ENCODE measurements around the gene PRDM11.
"Not testable (repeated sequence)": the region's sequence is repeated elsewhere in the genome, so short reads cannot be mapped to it uniquely, and the experiment has no call there.

PRDM11 gene

DNA sequence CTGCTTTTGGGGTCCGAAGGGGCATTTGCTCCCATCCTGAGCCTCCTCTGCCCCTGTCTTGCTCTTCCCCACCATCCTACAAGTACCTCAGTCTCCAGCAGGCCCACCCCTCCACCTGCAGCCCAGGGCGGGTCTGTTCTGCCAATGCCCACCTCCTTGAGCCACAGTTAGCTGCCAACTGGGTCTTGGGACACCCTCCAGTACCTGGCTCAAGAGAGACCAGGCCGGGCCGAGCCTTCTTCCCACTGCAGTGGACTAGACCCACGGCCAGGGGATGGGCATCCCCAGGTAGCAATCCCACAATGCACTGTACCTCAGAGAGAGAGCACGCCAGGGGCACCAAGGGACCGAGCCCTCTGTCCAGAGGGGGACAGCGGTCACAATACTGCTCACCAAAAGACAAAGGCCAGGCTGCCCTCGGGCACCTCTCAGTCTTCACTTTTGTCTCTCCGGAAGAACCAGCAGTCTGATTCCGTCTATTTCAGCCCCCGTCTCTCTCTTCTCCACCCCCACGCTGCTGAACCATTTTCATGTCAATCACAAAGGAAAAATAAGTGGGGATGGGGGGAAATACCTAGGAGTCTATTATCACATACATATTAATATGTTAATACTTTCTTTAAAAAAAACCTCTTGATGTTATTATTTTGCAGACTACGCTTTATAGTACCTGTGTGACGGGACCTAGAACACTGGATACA, 88.0 kb downstream of the PRDM11 start:
- DNase-seq (ENCODE audit: low spot score) = no peak

DNA sequence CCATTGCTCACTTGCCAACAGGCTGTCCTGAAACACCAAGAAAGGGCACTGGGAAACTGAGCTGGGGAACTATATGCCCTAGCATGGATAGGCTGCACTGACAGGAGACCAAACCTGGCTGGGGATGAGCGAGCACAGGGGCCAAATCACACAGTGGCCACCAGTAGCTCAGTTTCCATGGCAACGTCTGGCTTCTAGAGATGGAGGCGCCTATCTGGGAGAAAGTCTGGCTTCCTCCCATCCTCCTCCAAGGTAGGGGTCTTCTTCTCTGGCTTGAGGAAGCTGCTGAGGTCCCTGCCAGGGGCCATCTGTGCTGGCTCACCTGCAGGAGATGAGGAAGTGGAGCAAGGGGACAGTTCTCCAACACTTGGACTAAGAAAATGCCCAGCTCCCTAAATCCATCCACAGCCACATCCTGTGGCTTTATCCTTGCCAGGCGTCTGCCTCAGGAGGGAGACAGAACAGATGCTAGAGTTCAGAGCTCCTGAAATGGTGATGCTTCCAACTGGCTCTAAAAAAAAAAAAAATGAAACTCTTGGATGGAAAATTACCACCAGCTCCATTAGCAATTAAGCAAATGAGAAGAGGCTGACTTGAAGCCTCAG, 91.4 kb downstream of the PRDM11 start:
- no peak for DNase-seq (ENCODE audit: low spot score)

DNA sequence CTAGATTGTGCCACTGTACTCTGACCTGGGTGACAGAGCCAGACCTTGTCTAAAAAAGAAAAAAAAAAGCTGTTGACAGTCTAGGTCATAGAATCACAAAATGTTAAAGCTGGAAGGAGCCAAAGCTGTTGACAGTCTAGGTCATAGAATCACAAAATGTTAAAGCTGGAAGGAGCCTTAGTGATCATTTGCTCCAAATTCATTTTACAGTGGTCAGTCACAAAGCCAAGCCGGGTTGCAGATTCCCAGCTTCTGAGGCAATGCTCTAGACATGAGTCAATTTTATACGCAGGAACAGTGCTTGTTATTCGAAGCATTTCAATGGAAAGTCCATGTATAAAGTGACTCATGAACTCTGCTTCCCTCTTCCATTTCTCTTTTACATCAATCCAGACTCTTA, 92.3 kb downstream of the PRDM11 start:
- DNase-seq (ENCODE audit: low spot score) = no peak

DNA sequence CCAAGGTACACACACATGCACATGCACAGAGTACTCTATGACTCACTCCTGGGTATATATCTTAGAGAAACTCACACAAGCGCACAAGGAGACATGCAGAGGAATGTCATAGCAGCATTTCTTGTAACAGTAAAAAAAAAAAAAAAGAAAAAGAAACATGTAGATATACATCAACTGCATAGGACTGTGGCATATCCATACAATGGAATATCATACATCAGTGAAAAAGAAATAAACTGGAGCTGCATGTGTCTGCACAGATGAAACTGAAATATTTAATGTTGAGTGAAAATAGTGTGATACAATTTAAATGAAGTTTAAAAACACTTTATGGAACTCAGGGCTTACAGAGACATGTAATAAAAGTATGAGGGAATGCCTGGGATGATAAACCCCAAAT, 93.3 kb downstream of the PRDM11 start:
- DNase-seq (ENCODE audit: low spot score) = no peak

DNA sequence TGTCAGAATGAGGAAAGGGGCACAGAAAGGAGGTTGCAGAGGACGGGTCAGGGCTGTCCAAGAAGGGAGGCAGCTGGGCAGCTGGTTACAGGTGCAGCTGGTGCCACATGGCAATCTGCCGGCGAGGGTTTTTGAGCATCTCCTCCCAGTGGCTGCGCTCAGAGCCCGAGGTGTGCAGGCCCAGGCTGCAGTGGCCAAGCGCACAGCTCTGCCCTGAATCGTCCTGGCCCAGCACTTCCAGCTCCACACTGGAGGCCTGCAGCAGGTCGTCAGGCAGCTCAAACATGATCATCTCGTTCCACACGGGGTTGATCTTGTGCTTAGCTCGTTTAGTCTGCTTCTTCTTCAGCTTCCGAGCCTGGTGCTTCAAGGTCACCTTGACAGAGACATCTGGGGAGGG, 97.5 kb downstream of the PRDM11 start:
- no peak for DNase-seq (ENCODE audit: low spot score)

DNA sequence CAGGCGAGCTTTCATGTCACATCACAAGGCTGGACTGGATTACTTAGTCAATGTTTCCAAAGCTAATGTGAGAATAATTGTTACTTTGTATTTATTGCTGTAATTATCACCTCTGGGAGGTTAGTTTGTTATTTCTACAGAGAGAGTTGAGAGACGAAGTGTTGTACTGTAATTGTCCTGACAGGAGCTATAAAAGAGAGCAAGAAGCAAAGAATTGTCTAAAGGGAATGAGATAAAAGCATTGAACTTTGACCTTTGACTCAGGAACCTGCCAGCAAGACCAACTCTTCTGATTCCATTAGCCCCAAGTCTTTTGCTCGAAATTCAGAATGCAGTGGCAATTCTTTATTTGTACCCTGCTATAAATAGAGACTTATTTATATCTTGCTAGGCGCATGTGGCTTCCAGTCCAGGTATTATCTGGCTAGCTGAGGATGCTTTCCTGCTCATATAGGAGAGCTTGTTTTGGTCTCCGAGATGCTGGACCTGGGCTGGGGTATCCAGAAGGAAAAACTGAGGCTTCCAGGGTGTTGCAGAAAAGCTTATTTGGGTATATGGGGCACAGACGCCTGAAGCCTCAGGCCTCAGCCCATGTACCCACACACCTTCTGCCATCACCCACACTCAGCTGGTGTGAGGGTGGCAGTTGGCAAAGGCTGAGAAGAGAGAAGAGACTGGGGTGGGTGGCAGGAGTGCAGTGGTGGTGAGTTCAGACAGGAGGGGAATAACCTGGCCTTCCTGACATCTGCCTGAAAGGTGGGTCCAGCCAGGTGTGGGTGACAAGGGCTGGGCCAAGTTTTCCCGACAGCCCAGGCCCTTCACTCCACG, 99.0 kb downstream of the PRDM11 start:
- DNase-seq (ENCODE audit: low spot score) = no peak

DNA sequence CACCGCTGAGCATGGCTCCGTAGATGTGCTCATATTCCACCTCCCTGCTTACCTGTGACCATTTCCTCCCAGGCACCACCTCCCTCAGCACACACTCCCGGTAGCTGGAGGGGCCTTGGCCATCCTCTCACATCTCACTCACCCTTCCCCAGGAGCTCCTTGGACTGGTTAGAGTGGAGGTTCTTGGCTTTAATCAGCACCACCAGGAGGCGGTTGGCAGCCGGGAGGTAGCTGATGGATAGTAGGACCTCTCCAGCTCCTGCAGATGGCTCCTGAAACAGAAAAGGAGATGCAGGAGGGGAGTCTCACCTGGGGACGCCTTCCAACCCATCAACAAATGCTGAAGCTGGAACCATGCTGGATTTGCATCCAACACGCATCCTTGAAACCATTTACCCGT, 99.8 kb downstream of the PRDM11 start:
- no peak for DNase-seq (ENCODE audit: low spot score)

DNA sequence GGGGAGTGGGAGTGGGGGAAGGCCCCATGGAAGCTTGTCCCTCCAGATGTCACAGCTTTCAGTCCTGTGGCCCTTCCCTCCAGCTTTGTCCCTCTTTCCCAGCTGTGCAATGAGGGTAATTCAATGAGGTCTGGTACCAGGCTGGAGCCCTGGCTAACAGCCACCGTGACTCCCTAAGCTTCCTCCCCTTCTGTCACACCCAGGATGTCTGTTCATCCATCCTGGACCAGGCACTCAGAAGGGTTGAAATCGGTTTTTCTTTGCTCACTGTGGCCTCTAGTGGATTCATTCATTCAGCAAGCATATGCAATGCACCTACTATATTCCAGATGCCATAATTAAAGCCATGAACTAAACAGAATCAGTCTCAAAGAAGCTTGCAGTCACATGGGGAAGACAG, 101.0 kb downstream of the PRDM11 start:
- no peak for DNase-seq (ENCODE audit: low spot score)

DNA sequence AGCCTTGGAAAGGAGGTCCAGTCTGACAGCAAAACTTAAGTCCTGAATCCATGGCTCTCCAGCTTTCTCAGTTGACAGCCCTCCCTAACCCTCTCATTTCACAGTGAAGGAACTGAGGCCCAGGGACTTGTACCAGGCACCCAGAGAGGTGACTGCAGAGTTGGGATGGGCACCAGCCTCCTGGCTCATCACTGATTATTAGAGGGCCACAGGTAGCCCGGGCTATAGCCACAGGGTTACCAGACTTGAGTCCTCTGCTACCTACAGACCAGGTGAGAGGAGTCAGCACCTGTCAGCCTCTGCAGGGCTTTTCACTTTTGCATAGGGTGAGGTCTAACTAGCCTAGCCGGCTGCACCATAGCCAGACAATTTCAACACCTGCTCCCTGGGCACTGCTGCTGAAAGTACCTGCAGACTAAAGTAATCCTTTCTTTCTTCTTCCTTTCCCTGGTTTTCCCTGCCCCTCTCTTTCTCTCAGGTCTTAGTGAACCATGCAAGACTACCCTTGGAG, 102.1 kb downstream of the PRDM11 start:
- no peak for DNase-seq (ENCODE audit: low spot score)

DNA sequence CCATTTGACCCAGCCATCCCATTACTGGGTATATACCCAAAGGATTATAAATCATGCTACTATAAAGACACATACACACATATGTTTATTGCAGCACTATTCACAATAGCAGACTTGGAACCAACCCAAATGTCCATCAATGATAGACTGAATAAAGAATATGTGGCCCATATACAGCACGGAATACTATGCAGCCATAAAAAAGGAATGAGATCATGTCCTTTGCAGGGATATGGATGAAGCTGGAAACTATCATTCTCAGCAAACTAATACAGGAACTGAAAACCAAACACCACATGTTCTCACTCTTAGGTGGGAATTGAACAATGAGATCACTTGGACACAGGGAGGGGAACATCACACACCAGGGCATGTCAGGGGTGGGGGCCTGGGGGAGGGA, 102.9 kb downstream of the PRDM11 start:
- not testable (repeated sequence) for DNase-seq (ENCODE audit: low spot score)

DNA sequence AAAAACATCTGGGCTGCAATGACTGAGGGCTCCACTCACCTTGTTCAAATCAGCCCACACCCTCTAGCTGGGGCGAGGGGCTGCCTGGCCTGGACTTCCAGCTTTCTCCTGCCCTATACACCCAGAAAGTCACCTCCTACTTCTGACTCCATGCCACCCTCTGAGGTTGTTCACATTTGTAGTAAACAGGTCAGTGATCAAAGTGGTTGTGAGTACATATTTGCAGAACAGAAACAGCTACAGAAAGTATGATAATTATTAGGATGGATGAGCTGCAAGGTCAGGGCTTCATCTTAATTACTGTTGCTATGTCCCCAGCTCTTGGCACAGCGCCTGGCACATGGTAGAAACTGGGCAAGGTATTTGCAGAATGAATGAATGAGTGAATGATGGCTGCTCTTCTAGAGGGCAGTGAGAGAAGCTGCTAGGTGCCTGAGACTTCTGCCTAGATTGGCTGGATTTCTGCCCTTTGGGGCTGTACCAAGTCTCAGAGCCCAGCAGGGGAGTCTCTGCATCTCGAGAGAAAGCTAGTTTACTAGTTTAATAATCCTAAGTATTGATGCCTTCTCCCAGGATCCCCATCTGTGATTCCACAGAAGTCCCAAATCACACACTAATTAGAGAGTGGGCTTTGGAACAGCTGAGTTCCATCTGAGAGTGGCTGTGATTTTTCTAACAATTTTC, 103.7 kb downstream of the PRDM11 start:
- no peak for DNase-seq (ENCODE audit: low spot score)

DNA sequence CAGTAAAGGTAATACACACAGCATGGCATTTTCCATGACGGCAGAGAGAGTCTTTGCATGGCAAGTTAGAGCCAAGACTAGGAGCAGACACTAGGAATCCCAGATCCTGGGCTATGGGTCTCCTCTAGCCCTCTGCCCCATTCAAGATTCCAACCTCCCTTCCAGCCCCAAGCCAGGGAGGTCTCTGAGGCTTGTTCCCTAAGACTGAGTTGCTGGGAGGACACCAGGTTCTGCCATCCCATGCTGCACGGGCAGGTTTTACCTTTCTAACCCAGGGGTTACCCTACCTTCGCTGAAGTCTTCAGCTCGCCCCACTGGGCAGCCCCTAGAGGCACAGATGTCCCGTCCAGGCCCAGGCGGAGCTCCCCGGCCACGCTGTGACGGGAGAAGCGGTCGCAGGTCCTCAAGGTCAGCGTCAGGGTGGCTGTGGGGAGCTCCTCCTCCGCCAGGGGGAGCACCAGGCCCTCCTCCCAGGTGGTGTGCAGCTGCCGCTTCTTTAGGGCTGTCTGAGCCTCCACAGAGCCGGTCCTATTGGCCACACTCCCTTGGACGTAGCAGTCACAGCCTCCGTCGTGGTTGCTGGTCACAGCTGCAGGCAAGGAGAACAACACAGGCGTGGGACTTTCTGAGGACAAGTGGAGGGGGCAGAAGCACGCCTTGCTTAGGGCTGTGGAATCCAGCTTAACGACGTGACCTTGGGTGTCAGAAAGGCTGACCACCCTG, 105.9 kb downstream of the PRDM11 start:
- peak; percentile 84 for DNase-seq (ENCODE audit: low spot score)

DNA sequence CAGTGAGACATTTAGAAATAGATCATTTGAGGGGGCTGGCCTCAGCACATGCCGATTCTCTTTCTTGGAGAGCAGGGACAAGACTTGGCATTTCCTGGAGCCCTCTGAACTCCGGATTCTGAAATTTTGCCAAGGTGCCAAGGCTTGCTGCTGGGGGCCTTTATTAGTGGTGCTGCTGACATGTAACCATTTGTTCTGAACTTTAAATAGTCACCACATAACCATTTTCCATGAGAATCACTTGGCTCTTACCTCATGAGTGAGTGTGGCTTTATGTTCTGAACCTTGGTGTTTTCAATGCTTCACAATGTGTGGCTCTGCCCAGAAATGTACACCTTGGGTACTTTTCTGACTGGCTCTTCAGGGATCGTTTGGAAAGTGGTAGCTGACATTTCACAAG, 106.4 kb downstream of the PRDM11 start:
- no peak for DNase-seq (ENCODE audit: low spot score)

DNA sequence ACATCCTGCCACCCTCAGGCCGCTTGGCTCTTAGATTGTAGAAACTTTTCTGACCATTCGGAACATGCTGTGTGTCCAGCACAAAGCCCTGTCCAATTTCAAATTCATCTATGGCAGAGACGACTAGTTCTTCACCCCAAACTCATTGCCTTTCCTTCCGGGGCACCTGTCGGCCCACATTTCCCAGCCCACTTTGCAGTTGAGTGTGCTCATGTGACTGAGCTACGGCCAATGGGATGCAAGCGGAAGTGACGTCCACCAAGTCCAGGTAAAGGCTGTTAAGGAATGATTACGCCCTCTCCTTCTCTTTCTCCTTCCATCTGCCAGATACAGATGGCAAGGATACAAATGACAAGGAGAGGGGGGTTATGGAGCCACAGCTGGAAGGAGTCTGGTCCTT, 107.2 kb downstream of the PRDM11 start:
- no peak for DNase-seq (ENCODE audit: low spot score)

DNA sequence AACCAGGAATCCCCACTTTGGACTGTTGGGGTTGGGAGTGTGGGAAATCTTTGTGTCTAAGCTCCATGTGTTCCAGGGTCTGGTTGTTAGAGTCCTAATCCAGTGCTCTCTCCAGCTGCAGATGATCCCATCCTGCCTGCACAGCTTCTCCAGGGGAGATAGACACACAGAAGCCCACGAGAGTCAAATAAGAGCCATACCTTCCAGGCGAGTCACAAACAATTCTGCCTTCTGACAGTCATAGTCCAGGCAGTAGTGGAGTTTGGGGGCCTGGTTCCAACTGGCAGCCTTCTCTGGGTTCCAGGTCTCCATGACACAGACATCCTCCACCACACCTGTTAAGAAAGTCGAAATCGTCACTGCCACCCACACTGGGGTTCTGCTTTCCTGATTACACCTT, 107.6 kb downstream of the PRDM11 start:
- DNase-seq (ENCODE audit: low spot score) = no peak

DNA sequence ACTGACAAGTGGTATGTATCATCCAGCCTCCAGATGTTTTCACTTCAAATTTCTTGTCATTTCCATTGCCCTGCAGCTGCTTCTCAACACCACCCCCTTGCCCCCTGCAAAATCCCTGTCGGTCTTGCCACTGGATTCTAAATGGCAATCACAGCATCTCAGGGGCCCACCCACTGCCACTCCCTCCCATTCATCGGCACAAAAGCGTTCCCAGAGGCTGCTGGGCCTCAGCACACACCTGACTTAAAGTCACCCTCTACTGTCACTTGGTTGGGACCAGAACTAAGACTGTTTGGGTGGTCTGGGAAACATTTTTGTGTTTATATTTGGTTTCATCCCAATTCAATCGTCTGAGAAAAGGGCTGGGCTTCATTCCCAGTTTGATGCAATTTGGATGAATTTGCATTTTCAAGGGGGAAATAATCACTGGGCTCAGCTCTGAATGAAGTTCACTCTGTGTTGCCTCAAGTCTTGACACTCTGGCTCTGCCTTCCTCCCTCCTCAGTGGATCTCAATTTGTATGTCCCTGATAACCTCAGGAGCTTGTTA, 112.6 kb downstream of the PRDM11 start:
- no peak for DNase-seq (ENCODE audit: low spot score)

DNA sequence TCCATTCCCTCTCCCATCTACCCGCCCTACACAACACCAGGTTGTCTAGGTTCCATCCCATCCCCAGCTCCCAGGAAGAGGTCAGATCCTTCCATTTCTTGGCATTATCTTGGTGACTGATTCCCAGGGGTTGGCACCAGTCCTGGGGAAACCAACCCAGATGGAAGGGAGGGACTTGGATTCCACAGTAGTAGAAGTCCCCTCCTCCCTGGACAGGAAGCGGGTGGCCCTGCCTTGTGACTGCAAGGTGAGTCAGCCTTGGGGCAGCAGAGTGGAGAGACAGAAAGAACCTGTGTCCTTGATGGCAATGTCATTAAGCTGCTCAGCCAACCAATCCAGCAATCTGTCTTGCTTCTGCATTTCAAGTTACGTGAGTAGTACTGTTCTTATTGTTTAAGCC, 113.2 kb downstream of the PRDM11 start:
- DNase-seq (ENCODE audit: low spot score) = no peak

DNA sequence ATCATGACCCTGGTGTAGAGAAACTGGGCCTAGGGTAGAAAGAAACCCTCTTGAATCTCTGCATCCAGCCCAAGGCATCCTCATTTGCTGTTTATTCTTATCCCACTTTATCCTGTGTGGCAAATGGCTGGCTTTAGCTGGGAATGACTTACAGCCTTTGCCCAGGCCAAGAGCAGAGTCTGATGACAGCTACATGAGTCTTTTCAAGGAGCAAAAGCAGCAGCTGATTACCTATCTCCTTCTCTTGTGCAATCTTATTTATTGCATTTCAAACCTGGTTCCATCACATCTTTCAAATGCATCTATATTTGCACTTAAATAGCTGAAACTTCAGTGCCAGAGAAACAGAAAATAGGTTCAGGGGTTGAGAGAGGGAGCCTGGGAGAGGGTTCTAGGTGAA, 113.6 kb downstream of the PRDM11 start:
- DNase-seq (ENCODE audit: low spot score) = no peak

DNA sequence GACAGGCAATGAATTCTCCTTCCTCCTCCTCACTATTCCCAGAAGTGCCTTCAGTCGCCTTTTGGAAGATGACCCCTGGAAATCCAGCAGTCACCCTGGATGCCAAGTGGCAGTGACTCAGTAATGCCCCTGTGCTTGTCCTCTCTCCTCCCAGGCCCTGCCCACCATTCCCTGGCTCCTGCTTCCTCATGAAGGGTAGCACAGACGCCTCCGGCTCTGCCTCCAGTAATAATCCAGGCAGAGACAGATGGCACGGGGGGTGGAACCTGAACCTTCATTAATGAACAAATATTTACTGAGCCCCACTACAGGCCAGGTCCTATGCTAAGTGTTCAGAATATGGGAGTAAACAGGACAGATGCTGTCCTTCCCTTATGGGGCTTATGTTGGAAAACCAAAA, 116.5 kb downstream of the PRDM11 start:
- DNase-seq (ENCODE audit: low spot score) = no peak

DNA sequence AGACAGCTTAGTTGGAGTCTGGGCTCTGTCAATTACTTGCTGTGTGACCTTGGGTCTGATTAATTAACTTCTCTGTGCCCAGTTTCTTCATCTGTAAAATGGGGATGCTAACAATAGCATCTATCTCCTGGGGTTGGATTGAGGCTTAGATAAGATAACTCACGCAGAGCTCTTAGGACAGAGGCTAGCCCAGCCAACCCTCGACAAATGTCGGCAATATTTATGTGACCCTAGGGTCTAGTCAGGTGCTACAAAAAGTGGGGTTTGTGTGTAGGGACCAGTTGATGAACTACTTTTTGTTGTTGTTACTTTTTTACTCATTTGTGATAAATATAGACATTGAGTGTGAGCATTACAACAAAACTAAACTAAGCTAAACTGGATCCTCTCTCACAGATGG, 117.3 kb downstream of the PRDM11 start:
- DNase-seq (ENCODE audit: low spot score) = no peak

DNA sequence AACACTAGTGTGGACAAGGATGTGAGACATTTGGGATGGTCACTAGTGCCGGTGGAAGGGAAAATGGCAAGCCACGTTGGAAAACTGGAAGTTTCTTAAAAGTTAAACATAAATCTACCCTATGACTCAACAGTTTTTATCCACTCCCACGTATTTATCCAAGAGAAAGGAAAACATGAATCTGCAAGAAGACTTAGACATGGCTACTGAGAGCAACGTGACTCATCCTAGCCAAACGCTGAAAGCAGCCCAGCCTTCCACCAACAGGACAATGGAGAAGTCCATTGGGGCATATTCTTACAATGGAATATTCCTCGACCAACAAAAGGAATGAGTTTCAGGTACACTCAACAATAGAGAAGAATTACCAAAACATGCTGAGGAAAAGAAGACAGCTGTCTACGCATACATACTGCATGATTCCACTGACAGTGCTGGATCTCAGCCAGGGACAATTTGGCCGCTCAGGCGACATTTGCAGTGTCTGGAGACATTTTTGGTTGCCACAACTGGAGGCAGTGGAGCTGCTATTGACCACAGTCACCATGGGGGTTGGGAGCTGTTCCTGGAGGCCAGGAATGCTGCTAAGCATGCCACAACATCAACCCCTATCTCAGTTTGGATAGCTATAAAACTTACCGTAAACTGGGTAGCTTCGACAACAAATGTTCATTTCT, 118.5 kb downstream of the PRDM11 start:
- DNase-seq (ENCODE audit: low spot score) = no peak
